GM13976 (cell line): ENCODE data around the gene DUS4L.

Experiments
- DNase-seq: peaks from one replicate; pipeline ENCODE4 v3.0.0; 2012; ENCODE audit warnings: low spot score
- CTCF ChIP-seq: IDR thresholded peaks from 2 replicates; pipeline ENCODE4 v1.5.1; 2012; ENCODE audit warnings: borderline replicate concordance, mild to moderate bottlenecking; ENCODE audit not compliant: insufficient read depth; ENCODE audit errors: extremely low read depth, missing control alignments, control extremely low read depth
- in situ Hi-C: fragments of 300-500 bp; cut with MboI; formaldehyde crosslinking; loops from one replicate; pipeline ENCODE4 v1.12.0; 2022; ENCODE audit warnings: low sequenced_read_pairs, mixed read lengths, inconsistent platforms; ENCODE audit not compliant: unreplicated experiment

Gene DUS4L

GRCh38 chr7:107538001-107538400 is 25.8 kb upstream of the DUS4L start:
- DNase-seq = no peak

GRCh38 chr7:107543338-107543993 is 20.3 kb upstream of the DUS4L start:
- no peak for DNase-seq
- in situ Hi-C loops = no loop called here
- no peak for TF ChIP-seq CTCF

More at GRCh38 chr7:107538001-107538400, 25.8 kb upstream of the DUS4L start:
- no peak for TF ChIP-seq CTCF
- in situ Hi-C loops = no loop called here

- in situ Hi-C loops = no loop called here
- no peak for TF ChIP-seq CTCF
- no peak for DNase-seq
These were observed 18.8 kb upstream of the DUS4L start for GRCh38 chr7:107544848-107545591.

- no peak for TF ChIP-seq CTCF
- DNase-seq = no peak
- in situ Hi-C loops = no loop called here
These were observed 11.8 kb upstream of the DUS4L start for GRCh38 chr7:107551936-107552335.

GRCh38 chr7:107555893-107556292 is 7.9 kb upstream of the DUS4L start:
- no peak for TF ChIP-seq CTCF
- no peak for DNase-seq
- in situ Hi-C loops = no loop called here

GRCh38 chr7:107559864-107560263 is 3.9 kb upstream of the DUS4L start:
- TF ChIP-seq CTCF = no peak
- DNase-seq = no peak
- in situ Hi-C loops = no loop called here
